Putamen (tissue), 1 donor: Measurements from ENCODE around the gene CCDC73.
"Not testable (repeated sequence)": the region's sequence is repeated elsewhere in the genome, so short reads cannot be mapped to it uniquely, and the experiment has no call there.

Source experiments
- DNase-seq: peaks from one replicate; pipeline ENCODE4 v3.0.0-alpha.2; 2016; ENCODE audit warnings: low spot score

The CCDC73 gene

DNA sequence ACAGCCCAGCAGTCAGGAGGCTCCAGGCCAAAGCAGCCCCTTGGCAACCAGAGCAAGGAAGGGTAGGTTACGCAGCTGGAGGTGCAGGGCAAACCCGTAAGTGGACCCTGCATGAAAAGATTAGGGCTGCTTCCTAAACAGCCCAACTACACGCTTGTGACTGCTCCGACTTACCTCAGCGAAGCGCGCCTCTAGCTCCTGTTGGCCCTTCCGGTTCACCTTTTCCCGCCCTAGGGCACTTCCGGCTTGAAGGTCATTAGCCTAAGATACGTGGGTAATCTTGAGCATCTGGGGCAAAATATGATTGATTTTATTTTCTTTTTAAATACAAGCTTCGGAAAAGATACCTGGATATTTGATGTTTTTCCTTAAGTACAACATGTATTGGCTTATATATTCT lies at the start of gene CCDC73:
CCDC73 (minus strand) TSS at position 224 of the 400 bp plus-strand sequence. CDS start 34,419 bp downstream, outside the sequence.
- no peak for DNase-seq

DNA sequence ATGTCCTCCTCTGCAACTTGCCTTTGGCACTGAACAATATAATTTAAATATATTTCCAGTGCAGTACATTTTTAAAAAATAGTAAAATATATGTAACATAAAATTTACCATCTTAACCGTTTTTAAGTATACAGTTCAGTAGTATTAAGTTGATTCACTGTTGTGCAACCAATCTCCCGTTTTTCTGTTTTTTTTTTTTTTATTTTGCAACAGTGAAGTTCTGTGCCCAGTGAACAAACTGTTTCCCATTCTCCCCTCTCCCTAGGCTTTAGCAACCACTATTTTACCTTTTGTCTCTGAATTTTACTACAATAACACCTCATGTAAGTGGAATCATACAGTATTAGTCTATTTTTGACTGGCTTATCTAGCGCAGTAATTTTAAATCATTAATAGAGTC lies 49.1 kb upstream of the CCDC73 start:
- no peak for DNase-seq

DNA sequence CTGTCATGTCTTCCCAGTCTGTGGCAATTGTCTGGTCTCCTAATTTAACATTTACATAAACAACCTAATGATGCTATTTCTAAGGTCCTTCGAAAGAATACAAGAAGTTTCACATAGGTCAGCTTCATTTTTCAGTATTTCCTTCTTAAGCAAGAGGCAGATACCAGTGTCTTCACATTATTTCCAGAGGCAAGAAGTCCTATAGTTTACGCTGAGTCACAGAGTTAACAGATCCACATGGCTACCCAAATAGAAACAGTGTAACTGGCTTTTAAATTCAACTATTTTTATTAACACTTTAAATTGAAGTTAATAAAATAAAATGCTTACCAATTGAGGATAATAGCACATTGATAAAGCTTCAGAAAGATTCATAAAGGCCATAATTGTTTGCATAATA lies 46.1 kb upstream of the CCDC73 start:
- no peak for DNase-seq

DNA sequence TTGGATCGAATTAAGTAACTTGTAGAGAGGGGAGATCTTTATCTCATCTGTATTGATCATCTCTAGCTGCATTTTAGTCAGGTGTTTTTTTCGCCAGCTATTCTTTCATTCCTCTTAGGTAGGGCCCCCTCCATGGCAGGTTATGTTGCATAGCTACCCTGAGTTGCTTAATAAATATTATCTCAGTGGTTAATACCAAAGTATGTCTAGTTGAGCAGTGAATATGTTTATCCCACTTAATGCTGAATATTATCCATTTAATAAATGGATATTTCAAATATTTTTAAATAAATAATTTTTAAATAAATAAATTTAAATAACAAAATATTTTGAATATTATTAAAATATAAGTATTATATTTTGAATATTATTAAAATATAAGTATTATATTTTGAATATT lies 44.8 kb upstream of the CCDC73 start:
- DNase-seq = no peak

DNA sequence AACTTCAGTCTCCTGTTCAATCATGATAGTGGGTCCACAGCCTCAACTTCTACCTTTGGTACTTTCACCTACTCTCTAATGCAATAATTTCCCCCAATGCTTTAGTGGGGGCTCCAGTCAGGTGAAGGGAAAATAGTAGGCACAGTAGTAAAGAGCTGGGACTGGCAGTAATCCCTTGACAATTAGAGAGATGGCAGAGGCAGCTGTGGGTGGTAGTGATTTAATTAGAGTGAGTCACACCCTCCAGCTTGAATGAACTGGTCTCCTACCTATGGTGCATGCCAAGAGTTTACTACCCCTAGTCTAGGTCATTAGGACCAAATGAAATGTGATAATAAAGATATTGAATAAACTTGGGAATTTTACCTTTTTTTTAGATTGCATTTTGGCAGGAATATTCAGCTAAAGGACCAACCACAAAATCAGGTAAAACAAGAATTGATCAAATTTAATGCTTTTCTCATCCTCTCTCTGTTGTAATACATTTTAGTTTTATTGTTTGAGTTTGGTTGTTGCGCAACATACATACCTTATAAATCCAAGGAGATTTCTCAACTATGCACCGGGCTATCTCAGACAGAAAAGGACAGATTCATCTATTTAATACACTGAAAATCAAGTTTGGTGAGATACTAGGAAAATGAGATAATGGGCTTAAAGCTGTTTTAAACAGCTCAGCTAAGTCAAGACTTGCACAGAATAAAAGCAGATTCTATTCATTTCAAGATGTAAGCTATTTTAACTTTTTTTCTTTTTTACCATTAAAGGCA lies 44.2 kb upstream of the CCDC73 start:
- DNase-seq = no peak

DNA sequence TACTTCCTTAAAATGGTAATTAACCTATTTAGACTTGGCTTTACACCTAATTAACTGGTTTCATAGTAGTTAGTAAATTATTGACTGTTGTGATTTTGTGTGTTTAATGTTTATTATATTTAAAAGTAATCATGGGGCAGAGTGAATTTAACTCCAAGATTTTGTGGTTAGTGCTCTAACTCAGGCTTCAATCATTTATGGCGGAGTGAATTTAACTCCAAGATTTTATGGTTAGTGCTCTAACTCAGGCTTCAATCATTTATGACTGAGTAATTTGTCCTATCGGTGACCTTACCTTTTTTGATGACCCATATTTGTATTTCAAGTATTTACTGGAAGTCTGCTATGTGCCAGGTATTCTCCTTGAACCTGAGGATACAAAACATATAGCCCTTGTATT lies 42.5 kb upstream of the CCDC73 start:
- no peak for DNase-seq

DNA sequence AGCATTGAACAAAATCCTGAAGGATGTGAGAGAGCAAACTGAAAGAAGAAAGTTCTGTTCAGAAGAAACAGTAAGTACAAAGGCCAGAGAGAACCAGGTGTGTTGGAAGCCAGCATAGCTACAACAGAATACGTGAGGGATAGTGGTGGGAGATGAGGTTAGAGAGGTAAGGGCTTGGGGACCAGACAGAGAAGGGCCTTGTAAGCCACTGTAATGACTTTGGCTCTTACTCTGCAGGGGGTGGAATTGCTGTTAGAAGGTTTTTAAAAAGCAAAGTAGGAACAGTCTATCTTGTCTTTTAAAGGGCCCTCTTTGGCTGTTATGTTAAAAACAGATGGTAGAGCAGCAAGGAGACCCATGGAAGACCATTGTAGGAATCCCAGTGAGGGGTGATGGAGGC lies 39.5 kb upstream of the CCDC73 start:
- DNase-seq = no peak

DNA sequence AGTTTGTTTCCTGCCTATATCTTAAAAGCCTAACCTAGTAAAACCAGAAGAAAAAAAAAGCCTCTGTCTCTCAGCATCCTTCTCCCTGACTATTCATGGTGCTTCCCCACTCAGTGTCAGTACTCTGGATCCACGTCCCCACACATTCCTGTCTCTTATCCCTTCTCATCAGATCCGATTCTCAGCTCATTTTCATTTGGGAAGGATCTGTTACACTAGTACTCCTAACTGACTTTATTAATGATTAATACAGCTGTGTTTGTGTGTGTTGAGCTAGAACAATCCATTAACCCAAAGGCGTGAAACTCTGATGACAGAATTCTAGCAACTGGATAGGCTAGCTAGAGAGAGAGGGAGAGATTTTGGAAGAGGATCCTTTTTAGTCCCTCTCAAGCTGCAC lies 36.8 kb upstream of the CCDC73 start:
- no peak for DNase-seq

DNA sequence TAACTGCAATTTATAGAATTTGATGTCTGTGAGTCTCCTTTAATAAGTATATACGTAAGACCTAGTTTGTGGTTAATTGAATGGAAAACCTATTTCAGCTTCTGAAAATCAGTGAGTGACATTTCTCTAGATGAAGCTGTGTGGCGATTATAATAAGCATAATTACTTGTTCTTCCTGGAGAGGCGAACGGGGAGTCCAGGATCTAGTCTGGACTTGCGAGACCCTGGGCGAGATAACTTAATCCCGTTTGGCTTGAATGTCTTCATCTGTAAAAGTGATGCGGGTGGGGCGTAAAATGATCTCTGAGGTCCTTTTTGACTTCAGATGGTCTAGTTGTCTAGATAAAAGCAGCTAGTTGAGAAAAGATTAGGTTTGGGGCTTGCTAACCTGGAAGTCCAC lies 36.3 kb upstream of the CCDC73 start:
- no peak for DNase-seq

DNA sequence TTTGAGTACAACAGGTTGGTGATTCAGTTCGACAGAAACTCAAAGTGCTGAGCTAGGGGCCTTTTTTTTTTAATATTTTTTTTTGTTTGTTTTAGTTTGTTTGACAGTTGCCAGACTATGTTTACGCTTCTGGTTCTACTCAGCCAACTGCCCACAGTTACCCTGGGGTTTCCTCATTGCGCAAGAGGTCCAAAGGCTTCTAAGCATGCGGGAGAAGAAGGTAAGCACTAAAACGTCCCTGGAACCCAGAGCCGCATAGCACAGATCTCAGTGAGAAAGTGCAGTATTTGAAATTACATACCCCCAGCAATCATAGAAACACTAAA lies 35.9 kb upstream of the CCDC73 start:
- no peak for DNase-seq

DNA sequence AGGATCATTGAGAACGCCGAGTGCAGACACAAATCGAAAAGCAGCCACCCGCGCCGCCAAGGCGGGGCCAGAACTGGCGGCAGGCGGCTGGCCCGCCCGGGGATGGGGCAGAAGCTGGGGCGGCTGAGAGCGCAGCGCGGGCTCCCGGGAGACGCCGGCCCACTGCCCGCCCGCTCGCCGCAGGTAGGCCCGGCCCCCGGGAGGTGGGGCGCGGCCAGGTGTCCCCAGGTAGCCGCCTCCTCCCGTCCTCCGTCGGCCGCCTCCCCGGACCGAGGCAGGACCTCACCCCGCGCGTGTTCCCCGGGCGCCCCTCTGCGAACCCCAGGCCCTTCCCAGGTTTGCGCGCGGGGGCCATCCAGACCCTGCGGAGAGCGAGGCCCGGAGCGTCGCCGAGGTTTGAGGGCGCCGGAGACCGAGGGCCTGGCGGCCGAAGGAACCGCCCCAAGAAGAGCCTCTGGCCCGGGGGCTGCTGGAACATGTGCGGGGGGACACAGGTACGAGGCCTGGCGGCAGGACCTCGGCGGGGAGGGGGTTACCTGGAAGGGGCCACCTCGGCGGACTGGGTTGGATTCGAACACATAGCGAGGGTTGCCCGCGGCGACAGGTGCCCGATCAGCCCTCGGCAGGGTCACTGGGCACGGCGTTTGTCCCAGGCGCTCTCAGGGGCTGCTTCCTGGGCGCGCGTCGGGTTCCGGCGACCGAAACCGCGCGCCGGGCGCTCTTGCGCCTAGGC lies 35.4 kb upstream of the CCDC73 start, which contains the start of gene PRRG4:
PRRG4 (plus strand) TSS at position 248 of the 733 bp plus-strand sequence. CDS start 603 bp downstream, outside the sequence.
- no peak for DNase-seq

DNA sequence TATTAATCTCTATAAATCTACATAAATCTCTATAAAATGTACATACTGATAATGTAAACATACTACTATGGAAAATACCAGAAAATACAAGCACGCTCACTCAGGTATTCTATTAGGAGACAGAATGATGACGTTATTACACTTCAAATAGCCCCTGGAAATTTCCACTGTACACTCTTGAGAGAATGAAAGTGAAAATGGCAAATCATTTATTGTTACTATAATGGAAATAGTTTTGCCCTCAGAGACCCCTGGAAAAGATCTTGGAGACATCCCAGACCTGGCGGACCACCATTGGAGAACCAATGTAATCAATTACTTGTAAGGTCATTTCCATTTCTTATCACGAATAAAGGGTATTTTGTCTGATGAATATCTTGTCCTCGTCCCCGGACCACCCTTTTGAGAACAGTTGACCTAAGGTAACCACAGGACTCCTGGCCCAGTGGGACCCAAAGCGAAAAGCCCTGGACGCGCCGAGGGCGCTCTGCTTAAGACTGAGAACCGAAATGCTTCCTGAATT lies 34.8 kb upstream of the CCDC73 start:
- DNase-seq = no peak

DNA sequence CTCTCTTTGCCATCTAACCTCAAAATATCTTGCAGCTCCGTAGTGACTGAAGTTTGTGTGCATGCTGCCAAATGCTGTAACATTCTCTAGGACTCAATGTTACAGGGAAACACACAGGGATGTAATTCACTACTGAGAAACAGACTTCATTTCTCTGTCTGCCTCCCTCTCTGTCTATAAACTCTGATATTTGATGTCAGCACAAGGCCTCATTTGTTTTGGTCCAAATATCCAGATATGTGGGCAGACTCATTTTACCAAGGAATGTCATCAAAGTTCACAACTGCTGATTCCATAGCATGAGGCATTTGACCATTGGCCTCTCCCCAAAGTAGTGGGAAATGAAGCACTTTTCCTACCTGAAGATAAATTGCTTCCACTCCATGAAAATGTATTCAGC lies 32.8 kb upstream of the CCDC73 start:
- no peak for DNase-seq

DNA sequence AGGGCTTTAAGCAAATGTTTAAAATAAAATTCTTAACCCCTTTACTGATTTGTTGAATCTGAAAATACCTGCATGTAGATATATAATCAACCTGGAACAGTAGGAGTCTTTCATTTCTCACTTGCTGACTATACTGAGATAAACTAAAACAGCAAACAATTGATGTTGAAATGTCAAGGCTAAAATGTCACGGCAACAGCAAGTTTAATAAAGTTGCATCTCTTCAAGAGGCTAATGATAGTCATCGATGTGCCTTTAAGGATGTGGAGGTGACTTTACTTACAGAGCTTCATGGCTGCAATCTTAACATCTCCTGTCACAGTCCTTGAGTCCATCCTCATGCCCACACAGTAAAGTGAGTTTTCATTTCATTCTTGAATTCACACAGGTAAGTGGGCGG lies 31.7 kb upstream of the CCDC73 start:
- no peak for DNase-seq

DNA sequence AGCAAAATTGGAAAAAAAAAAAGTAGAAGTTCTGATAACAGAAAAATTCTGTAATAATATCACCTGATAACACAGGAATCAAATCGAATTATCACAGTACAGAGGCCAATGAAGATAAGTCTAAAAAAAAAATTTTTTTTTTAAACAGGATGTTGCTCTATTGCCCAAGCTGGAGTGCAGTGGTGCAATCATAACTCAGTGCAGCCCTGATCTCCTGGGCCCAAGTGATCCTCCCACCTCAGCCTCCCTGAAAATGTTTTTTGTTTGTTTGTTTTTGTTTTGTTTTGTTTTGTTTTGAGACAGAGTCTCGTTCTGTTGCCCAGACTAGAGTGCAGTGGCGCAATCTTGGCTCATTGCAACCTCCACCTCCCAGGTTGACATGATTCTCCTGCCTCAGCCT lies 29.2 kb upstream of the CCDC73 start:
- not testable (repeated sequence) for DNase-seq

DNA sequence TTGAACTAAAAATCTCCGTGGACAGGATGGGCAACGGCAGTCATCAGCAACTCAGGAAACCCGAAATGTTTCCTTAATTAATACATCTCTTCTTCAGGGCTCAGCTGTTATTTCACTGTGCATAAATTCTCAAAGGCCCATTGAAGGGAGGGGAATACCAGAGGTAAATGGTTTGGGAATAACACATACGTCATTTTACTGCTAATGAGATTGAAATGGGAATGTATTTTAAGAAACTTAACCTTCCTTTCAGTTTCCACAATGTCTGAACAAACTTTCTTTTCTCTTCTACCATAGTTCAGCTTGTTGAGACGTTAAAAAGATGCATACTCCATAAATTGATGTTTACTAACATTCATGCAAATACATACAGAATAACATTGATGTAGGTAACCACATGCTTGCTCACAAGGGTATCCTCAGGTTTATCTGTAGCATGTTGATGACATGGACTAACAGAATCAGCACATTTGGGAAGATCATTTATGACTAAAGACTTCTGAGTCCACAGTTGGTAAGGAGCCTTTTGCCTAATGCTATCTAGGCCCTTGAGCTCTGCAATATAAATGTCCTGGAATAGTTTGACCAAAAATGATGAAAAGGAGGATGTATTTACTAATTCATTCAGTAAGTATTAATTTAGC lies 27.6 kb upstream of the CCDC73 start:
- no peak for DNase-seq

DNA sequence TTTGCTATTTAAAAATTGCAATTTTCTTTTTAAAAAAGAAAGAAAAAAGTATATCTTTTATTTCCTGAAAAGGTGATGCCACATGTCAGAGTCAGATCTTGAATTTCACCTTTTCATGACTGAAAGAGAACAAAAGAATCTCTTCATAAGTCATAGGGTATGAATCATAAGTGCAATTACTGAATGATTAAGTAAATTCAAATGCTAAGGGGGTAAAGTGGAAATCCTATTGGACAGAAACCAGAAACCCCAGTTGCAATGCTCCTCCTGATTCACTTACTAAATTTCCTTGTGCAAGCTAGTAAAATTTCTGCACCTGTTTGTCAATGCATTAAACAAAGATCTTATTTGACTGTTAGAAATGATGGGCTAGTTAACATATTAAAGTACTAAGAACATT lies 27.1 kb upstream of the CCDC73 start:
- DNase-seq = no peak

DNA sequence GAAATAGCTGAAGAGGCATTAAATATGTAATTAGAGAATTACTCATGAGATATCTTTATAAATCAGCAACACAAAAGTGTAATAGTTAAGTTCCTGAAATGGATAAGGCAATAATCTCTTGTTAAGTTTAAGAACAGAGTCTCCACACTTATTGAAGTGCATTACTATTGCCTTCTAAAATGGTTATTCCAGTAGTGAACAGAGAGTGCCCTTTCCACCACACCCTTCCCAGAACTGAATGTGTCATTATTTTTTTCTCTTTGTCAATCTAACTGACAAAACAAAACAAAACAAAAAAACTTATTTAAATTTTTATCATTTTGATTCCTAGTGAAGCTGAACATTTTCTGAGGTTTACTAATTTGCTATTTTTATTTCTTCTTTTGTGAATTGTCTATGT lies 26.0 kb upstream of the CCDC73 start:
- DNase-seq = no peak

DNA sequence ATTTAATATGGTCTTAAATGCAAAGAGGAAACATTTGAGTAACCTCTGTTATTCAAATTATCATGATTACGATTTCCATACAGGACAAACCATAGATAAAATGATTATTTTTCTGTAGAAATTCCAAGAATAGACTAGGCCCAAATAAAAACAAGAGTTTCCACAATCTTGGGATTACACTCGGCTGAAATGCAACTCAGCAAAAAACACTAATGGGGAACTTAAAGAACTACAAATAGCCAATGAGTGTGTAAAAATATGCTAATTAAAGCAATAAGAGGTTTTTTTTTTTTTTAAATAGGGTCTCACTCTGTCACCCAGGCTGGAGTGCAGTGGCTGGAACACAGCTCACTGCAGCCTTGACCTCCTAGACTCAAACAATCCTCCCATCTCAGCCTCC lies 24.7 kb upstream of the CCDC73 start:
- DNase-seq = no peak

DNA sequence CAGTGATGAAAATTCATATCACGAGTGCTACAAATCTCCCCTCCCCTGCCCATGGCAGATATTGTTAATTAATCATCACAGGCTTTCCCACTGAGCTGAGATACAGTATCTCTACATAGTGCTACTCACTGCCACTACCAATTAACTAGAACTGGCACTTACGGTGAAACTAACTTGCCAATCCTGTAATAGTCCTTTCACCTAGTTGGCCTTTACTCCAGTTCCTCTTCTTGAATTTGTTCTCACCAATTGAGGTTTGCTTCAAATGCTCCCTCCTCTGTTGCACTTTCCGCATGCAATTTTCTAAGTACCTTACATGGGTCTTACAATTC lies 23.4 kb upstream of the CCDC73 start:
- DNase-seq = no peak

DNA sequence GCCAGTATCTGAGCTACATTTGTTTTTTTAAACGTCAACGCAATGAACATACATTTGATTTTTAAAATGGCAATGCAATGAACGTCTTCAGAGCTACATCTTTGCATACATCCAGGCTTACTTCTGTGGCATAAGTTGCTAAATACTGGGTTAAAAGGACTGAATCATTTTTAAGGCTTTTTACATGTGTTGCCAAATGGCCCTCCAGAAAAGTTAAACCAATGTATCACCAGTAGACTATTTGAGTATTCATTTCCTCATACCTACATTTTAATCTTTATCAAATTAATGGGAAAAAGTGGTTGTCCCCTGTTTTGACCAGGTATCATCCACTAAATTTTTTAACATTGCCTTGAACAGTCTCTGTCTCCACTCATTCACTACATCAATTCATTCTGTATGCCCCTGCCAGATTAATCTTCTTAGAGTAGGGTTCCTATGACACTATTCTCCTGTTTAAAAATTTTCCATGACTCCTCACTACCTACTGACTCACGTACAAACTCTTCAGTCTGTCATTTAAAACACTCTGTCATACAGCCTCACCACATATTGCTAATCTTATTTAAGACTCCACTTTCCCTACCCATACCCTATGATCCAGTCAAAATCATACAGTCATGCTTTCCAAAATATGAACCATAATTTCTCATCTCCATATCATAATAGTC lies 22.9 kb upstream of the CCDC73 start:
- no peak for DNase-seq

DNA sequence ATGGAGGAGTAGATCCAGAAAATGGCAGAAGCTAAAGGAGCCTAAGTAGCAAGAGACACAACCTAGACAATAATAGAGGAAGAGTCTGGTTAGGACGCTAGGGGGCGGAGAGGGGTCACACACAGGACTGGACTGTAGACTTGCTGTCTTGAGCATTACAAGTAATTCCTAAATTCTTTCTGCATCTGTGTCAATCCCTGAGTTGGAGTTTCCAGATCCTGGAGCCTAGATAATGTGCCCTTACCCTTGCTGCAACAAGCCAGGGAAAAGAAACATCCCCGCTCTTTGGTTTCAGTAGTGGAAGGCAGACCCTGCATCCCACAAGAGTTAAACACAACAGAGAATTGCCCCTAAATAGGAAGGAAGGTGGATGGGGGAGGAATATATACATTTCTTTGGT lies 14.9 kb upstream of the CCDC73 start:
- DNase-seq = no peak

DNA sequence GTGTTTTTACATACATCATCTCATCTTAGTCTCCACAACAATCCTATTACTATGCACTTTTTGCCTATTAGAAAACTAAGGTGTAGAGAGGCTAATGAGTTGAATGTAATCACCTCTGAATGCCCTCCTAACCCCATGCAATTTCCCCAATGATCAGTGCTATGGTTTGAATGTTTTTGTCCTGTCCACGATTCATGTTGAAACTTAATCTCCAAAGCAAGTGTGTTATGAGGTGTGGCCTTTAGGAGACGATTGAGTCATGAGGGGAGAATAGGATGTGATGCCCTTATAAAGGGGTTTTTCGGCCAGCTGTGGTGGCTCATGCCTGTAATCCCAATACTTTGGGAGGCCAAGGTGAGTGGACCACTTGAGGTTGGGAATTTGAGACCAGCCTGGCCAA lies 2.0 kb upstream of the CCDC73 start:
- DNase-seq = no peak
